Muscle layer of colon (tissue), 2 donors: ENCODE results near the gene F2R.

Experiments
- H3K27ac ChIP-seq: one replicate; pipeline ENCODE4 v1.7.0; 2013; ENCODE audit warnings: low read depth, mild to moderate bottlenecking, low read length, moderate library complexity
- H3K27me3 ChIP-seq, 2 donors: one replicate each; pipeline ENCODE4 v1.7.0; 2013; ENCODE audit warnings: low read length in 2 of 2, mild to moderate bottlenecking in 2 of 2; ENCODE audit not compliant: insufficient read depth in 2 of 2, control insufficient read depth in 1 of 2
- H3K36me3 ChIP-seq: one replicate; pipeline ENCODE4 v1.7.0; 2013; ENCODE audit warnings: mild to moderate bottlenecking, low read length; ENCODE audit not compliant: insufficient read depth
- H3K4me1 ChIP-seq: one replicate; pipeline ENCODE4 v1.7.0; 2013; ENCODE audit warnings: mild to moderate bottlenecking, low read length; ENCODE audit not compliant: insufficient read depth
- H3K4me3 ChIP-seq, 2 donors: one replicate each; pipeline ENCODE4 v1.7.0; 2013; ENCODE audit warnings: low read length in 2 of 2, low read depth in 1 of 2, mild to moderate bottlenecking in 1 of 2, moderate library complexity in 1 of 2
- H3K9ac ChIP-seq: one replicate; pipeline ENCODE4 v1.7.0; 2013; ENCODE audit warnings: low read length
- H3K9me3 ChIP-seq: one replicate; pipeline ENCODE4 v1.7.0; 2013; ENCODE audit warnings: mild to moderate bottlenecking, low read length
- donor health status: abdominal sarcoma.
- donor health status: Adenocarcinoma of cecum.

Gene F2R

GRCh38 chr5:76705574-76705973, 10.4 kb upstream of the F2R start:
- H3K4me1 ChIP-seq = no peaks in the 10 kb centered on the region
- H3K9ac ChIP-seq = no peak overlapping the region
- H3K4me3 ChIP-seq = no peak overlapping the region
- no peaks in the 10 kb centered on the region for H3K36me3 ChIP-seq
- H3K27me3 ChIP-seq = no peaks in the 10 kb centered on the region
- no peaks in the 10 kb centered on the region for H3K9me3 ChIP-seq
- H3K27ac ChIP-seq = no peak overlapping the region

GRCh38 chr5:76709762-76710161, 6.2 kb upstream of the F2R start:
- Histone ChIP-seq H3K4me3 (no peak overlapping the region), H3K4me1 (no peaks in the 10 kb centered on the region), H3K36me3 (no peaks in the 10 kb centered on the region), H3K9me3 (no peaks in the 10 kb centered on the region), H3K9ac (no peak overlapping the region), H3K27me3 (peaks cover 0 to under 1% of the 10 kb centered on the region in 2 donors), H3K27ac (no peak overlapping the region)

GRCh38 chr5:76710991-76711390, 4.9 kb upstream of the F2R start:
- no peaks in the 10 kb centered on the region for H3K36me3 ChIP-seq
- no peak overlapping the region for H3K4me3 ChIP-seq
- peaks cover 0 to 13% of the 10 kb centered on the region in 2 donors for H3K27me3 ChIP-seq
- no peak overlapping the region for H3K9ac ChIP-seq
- no peak overlapping the region for H3K27ac ChIP-seq
- no peaks in the 10 kb centered on the region for H3K9me3 ChIP-seq
- no peaks in the 10 kb centered on the region for H3K4me1 ChIP-seq

- no peak overlapping the region for H3K27ac ChIP-seq
- peaks cover 7% of the 10 kb centered on the region for H3K4me1 ChIP-seq
- no peaks in the 10 kb centered on the region for H3K36me3 ChIP-seq
- H3K9me3 ChIP-seq = no peaks in the 10 kb centered on the region
- peaks cover 8 to 26% of the 10 kb centered on the region in 2 donors for H3K27me3 ChIP-seq
- H3K4me3 ChIP-seq = peak overlapping the region; percentile 37 to 56
- H3K9ac ChIP-seq = no peak overlapping the region
Observed at GRCh38 chr5:76714751-76715485, 1.0 kb upstream of the F2R start.

- H3K9me3 ChIP-seq = no peaks in the 10 kb centered on the region
- H3K27ac ChIP-seq = no peak overlapping the region
- H3K4me3 ChIP-seq = peak overlapping the region; percentile 37 to 56
- H3K36me3 ChIP-seq = no peaks in the 10 kb centered on the region
- peaks cover 8 to 26% of the 10 kb centered on the region in 2 donors for H3K27me3 ChIP-seq
- no peak overlapping the region for H3K9ac ChIP-seq
- H3K4me1 ChIP-seq = peaks cover 7% of the 10 kb centered on the region
Observed at GRCh38 chr5:76715486-76715735, 515 bp upstream of the F2R start.

GRCh38 chr5:76716456-76717157, 681 bp downstream of the F2R start:
- Histone ChIP-seq H3K4me1 (peaks cover 7% of the 10 kb centered on the region), H3K27ac (peak overlapping the region; percentile 17), H3K4me3 (peak overlapping the region; percentile 37 to 66), H3K36me3 (no peaks in the 10 kb centered on the region), H3K9ac (no peak overlapping the region), H3K27me3 (peaks cover 8 to 26% of the 10 kb centered on the region in 2 donors), H3K9me3 (no peaks in the 10 kb centered on the region)

GRCh38 chr5:76717222-76718083, 1.5 kb downstream of the F2R start:
- H3K4me1 ChIP-seq = peaks cover 7% of the 10 kb centered on the region
- H3K27me3 ChIP-seq = peaks cover 8 to 26% of the 10 kb centered on the region in 2 donors
- H3K9me3 ChIP-seq = no peaks in the 10 kb centered on the region
- no peak overlapping the region for H3K27ac ChIP-seq
- H3K4me3 ChIP-seq = no peak overlapping the region
- no peaks in the 10 kb centered on the region for H3K36me3 ChIP-seq
- no peak overlapping the region for H3K9ac ChIP-seq

GRCh38 chr5:76718381-76718832, 2.5 kb downstream of the F2R start:
- H3K4me3 ChIP-seq = no peak overlapping the region
- H3K36me3 ChIP-seq = no peaks in the 10 kb centered on the region
- peaks cover 7% of the 10 kb centered on the region for H3K4me1 ChIP-seq
- H3K27ac ChIP-seq = no peak overlapping the region
- H3K27me3 ChIP-seq = peaks cover 8 to 26% of the 10 kb centered on the region in 2 donors
- no peaks in the 10 kb centered on the region for H3K9me3 ChIP-seq
- H3K9ac ChIP-seq = no peak overlapping the region

GRCh38 chr5:76718880-76719279, 3.0 kb downstream of the F2R start:
- Histone ChIP-seq H3K4me1 (peaks cover 7% of the 10 kb centered on the region), H3K27ac (no peak overlapping the region), H3K9me3 (no peaks in the 10 kb centered on the region), H3K27me3 (peaks cover 8 to 26% of the 10 kb centered on the region in 2 donors), H3K36me3 (no peaks in the 10 kb centered on the region), H3K4me3 (no peak overlapping the region), H3K9ac (no peak overlapping the region)

GRCh38 chr5:76720988-76721569, 5.2 kb downstream of the F2R start:
- Histone ChIP-seq H3K4me3 (no peak overlapping the region), H3K9ac (no peak overlapping the region), H3K4me1 (peaks cover 7% of the 10 kb centered on the region), H3K36me3 (no peaks in the 10 kb centered on the region), H3K27me3 (peaks cover 8 to 12% of the 10 kb centered on the region in 2 donors), H3K27ac (no peak overlapping the region), H3K9me3 (no peaks in the 10 kb centered on the region)

GRCh38 chr5:76723266-76723665, 7.3 kb downstream of the F2R start:
- H3K27ac ChIP-seq = no peak overlapping the region
- H3K9ac ChIP-seq = no peak overlapping the region
- no peaks in the 10 kb centered on the region for H3K9me3 ChIP-seq
- no peak overlapping the region for H3K4me3 ChIP-seq
- no peaks in the 10 kb centered on the region for H3K4me1 ChIP-seq
- H3K36me3 ChIP-seq = no peaks in the 10 kb centered on the region
- no peaks in the 10 kb centered on the region for H3K27me3 ChIP-seq
